ENCODE results near the gene BGLAP. TPM values are rescaled to one million over a fixed set of nuclear protein-coding genes. Genes with fewer than 3 reads are reported as not detected.

The BGLAP gene
- total and polyA plus RNA-seq, 2 of the 13 experiments (the other 11 are each of a cell fraction or from before 2014, with no cell fraction given): 0.62 to 1.6 TPM

DNA sequence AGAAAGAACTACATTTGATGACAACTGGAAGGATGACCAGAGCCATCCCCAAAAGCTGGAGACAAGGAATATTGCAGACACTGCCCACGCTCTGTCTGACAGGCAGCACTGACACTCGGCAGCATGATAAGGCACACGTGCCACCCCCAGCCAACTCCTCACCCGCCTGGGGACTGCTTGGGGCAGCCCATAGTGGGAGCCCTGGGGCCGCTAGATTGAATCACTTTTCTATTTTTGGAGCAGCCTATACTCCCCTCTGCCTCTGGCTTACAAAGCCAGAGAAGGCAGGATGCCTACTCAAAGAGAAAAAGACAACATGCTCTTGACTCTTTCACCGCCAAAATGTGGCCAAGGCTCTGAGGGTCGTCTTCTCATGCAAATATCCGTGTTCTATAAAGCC, 39.3 kb downstream of the BGLAP start (continued):
- peak; percentile 93 for TF ChIP-seq MXI1 (IDR thresholded peaks at IDR 0.05; ENCODE audit: borderline replicate concordance, low read depth, low read length)
- TF ChIP-seq, protein P1, sequence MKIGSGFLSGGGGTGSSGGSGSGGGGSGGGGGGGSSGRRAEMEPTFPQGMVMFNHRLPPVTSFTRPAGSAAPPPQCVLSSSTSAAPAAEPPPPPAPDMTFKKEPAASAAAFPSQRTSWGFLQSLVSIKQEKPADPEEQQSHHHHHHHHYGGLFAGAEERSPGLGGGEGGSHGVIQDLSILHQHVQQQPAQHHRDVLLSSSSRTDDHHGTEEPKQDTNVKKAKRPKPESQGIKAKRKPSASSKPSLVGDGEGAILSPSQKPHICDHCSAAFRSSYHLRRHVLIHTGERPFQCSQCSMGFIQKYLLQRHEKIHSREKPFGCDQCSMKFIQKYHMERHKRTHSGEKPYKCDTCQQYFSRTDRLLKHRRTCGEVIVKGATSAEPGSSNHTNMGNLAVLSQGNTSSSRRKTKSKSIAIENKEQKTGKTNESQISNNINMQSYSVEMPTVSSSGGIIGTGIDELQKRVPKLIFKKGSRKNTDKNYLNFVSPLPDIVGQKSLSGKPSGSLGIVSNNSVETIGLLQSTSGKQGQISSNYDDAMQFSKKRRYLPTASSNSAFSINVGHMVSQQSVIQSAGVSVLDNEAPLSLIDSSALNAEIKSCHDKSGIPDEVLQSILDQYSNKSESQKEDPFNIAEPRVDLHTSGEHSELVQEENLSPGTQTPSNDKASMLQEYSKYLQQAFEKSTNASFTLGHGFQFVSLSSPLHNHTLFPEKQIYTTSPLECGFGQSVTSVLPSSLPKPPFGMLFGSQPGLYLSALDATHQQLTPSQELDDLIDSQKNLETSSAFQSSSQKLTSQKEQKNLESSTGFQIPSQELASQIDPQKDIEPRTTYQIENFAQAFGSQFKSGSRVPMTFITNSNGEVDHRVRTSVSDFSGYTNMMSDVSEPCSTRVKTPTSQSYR (CRISPR knock-in tag; IDR thresholded peaks at IDR 0.05; ENCODE audit: borderline replicate concordance): no peak
- peak; percentile 59; the same call in 1 of the 2 replicates for TF ChIP-seq SAP130 (CRISPR knock-in tag; IDR thresholded peaks at IDR 0.05; ENCODE audit: low read depth)
- no peak for TF ChIP-seq ZNF7 (CRISPR knock-in tag; IDR thresholded peaks at IDR 0.05)
- TF ChIP-seq ZNF121 (CRISPR knock-in tag; IDR thresholded peaks at IDR 0.05): no peak
- TF ChIP-seq E2F5 (CRISPR knock-in tag; conservative IDR thresholded peaks at IDR 0.05): no peak
- no peak for TF ChIP-seq ZNF382 (CRISPR knock-in tag; IDR thresholded peaks at IDR 0.05; ENCODE audit: borderline replicate concordance)
- TF ChIP-seq ZNF589 (CRISPR knock-in tag; conservative IDR thresholded peaks at IDR 0.05): no peak
- no peak for TF ChIP-seq CTCF (CRISPR knock-in tag; IDR thresholded peaks at IDR 0.05)
- TF ChIP-seq MED13 (CRISPR knock-in tag; IDR thresholded peaks at IDR 0.05): no peak
- TF ChIP-seq BRD4 (CRISPR knock-in tag; IDR thresholded peaks at IDR 0.05): no peak
- TF ChIP-seq HOXA9 (CRISPR knock-in tag; IDR thresholded peaks at IDR 0.05; ENCODE audit: borderline replicate concordance): no peak
- no peak for TF ChIP-seq GATA4 (IDR thresholded peaks at IDR 0.05; ENCODE audit: borderline replicate concordance, low read depth)
- TF ChIP-seq, protein P2, sequence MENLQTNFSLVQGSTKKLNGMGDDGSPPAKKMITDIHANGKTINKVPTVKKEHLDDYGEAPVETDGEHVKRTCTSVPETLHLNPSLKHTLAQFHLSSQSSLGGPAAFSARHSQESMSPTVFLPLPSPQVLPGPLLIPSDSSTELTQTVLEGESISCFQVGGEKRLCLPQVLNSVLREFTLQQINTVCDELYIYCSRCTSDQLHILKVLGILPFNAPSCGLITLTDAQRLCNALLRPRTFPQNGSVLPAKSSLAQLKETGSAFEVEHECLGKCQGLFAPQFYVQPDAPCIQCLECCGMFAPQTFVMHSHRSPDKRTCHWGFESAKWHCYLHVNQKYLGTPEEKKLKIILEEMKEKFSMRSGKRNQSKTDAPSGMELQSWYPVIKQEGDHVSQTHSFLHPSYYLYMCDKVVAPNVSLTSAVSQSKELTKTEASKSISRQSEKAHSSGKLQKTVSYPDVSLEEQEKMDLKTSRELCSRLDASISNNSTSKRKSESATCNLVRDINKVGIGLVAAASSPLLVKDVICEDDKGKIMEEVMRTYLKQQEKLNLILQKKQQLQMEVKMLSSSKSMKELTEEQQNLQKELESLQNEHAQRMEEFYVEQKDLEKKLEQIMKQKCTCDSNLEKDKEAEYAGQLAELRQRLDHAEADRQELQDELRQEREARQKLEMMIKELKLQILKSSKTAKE (CRISPR knock-in tag; IDR thresholded peaks at IDR 0.05; ENCODE audit: borderline replicate concordance): no peak
- TF ChIP-seq ZNF326 (CRISPR knock-in tag; IDR thresholded peaks at IDR 0.05; ENCODE audit: borderline replicate concordance): no peak
- no peak for TF ChIP-seq TMF1 (CRISPR knock-in tag; IDR thresholded peaks at IDR 0.05; ENCODE audit: low read depth)
- TF ChIP-seq, protein P3, sequence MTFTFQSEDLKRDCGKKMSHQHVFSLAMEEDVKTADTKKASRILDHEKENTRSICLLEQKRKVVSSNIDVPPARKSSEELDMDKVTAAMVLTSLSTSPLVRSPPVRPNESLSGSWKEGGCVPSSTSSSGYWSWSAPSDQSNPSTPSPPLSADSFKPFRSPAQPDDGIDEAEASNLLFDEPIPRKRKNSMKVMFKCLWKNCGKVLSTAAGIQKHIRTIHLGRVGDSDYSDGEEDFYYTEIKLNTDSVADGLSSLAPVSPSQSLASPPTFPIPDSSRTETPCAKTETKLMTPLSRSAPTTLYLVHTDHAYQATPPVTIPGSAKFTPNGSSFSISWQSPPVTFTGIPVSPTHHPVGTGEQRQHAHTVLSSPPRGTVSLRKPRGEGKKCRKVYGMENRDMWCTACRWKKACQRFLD (CRISPR knock-in tag; IDR thresholded peaks at IDR 0.05; ENCODE audit: borderline replicate concordance): no peak
- TF ChIP-seq, protein P4, sequence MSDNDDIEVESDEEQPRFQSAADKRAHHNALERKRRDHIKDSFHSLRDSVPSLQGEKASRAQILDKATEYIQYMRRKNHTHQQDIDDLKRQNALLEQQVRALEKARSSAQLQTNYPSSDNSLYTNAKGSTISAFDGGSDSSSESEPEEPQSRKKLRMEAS (IDR thresholded peaks at IDR 0.05): peak; percentile 72

Measured in HepG2 (cell line).